HCT116 (cell line): ENCODE data around the gene POLR2H.

Experiments used
- CEBPB ChIP-seq: IDR thresholded peaks from 2 replicates; pipeline ENCODE4 v1.6.1; 2012; ENCODE audit warnings: low read depth
- ELF1 ChIP-seq: IDR thresholded peaks from 2 replicates; pipeline ENCODE4 v1.6.1; 2012; ENCODE audit warnings: low read depth, borderline replicate concordance
- EZH2 ChIP-seq: fragments of 200-600 bp; sonication (generic); IDR thresholded peaks from 2 replicates; pipeline ENCODE4 v1.6.1; 2017; ENCODE audit warnings: antibody characterized with exemption, mixed run types
- FOSL1 ChIP-seq: IDR thresholded peaks from 2 replicates; pipeline ENCODE4 v1.6.1; 2012; ENCODE audit warnings: low read depth
- JUND ChIP-seq: IDR thresholded peaks from 2 replicates; pipeline ENCODE4 v1.6.1; 2012
- MAX ChIP-seq: IDR thresholded peaks from 2 replicates; pipeline ENCODE4 v1.6.1; 2012
- POLR2A ChIP-seq: IDR thresholded peaks from 2 replicates; pipeline ENCODE4 v1.7.0; 2011; ENCODE audit warnings: borderline replicate concordance; ENCODE audit not compliant: insufficient read depth, insufficient read length; ENCODE audit errors: extremely low read depth
- POLR2AphosphoS5 ChIP-seq: IDR thresholded peaks from 2 replicates; pipeline ENCODE4 v1.6.1; 2011; ENCODE audit warnings: mild to moderate bottlenecking, low read depth, low read length, moderate library complexity
- RAD21 ChIP-seq: IDR thresholded peaks from 2 replicates; pipeline ENCODE4 v1.6.1; 2012; ENCODE audit warnings: low read depth, mild to moderate bottlenecking
- TCF7L2 ChIP-seq: IDR thresholded peaks from 2 replicates; pipeline ENCODE4 v1.7.0; 2011; ENCODE audit warnings: borderline replicate concordance, inconsistent platforms; ENCODE audit not compliant: insufficient read depth, insufficient read length; ENCODE audit errors: extremely low read depth
- YY1 ChIP-seq: IDR thresholded peaks from 2 replicates; pipeline ENCODE4 v1.6.1; 2011; ENCODE audit warnings: low read length, low read depth, moderate library complexity, mild to moderate bottlenecking; ENCODE audit not compliant: insufficient replicate concordance; ENCODE audit errors: extremely low read depth
- ZNF274 ChIP-seq: fragments of 200-500 bp; sonication (Bioruptor generic); IDR thresholded peaks from 2 replicates; pipeline ENCODE4 v1.6.1; 2014; ENCODE audit warnings: mild to moderate bottlenecking, low read depth, low read length, inconsistent platforms
- TF ChIP-seq, protein P1 (sequence below), 3 experiments: fragments of 200-600 bp in 1 of 3; sonication (generic) in 1 of 3; IDR thresholded peaks in 2 of 3; conservative IDR thresholded peaks in 1 of 3; 2 replicates each; pipeline ENCODE4 v1.5.1; 2012 to 2017; ENCODE audit warnings: low read depth in 2 of 3, low read length in 2 of 3, antibody characterized with exemption in 1 of 3, borderline replicate concordance in 1 of 3, control low read depth in 1 of 3, mild to moderate bottlenecking in 1 of 3, mixed read lengths in 1 of 3, mixed run types in 1 of 3, moderate library complexity in 1 of 3; ENCODE audit not compliant: insufficient read depth in 1 of 3

GRCh38 chr3:184337981-184338380 is 23.5 kb upstream of the POLR2H start:
- TF ChIP-seq POLR2AphosphoS5 (no peak), POLR2A (no peak), ZNF274 (no peak), YY1 (no peak), JUND (no peak), RAD21 (no peak), CEBPB (no peak), ELF1 (no peak), TCF7L2 (no peak), MAX (no peak), EZH2 (no peak), FOSL1 (no peak)
- TF ChIP-seq, protein P1, sequence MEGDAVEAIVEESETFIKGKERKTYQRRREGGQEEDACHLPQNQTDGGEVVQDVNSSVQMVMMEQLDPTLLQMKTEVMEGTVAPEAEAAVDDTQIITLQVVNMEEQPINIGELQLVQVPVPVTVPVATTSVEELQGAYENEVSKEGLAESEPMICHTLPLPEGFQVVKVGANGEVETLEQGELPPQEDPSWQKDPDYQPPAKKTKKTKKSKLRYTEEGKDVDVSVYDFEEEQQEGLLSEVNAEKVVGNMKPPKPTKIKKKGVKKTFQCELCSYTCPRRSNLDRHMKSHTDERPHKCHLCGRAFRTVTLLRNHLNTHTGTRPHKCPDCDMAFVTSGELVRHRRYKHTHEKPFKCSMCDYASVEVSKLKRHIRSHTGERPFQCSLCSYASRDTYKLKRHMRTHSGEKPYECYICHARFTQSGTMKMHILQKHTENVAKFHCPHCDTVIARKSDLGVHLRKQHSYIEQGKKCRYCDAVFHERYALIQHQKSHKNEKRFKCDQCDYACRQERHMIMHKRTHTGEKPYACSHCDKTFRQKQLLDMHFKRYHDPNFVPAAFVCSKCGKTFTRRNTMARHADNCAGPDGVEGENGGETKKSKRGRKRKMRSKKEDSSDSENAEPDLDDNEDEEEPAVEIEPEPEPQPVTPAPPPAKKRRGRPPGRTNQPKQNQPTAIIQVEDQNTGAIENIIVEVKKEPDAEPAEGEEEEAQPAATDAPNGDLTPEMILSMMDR (IDR thresholded peaks at IDR 0.05 in 2 of 3, conservative IDR thresholded peaks at IDR 0.05 in 1 of 3; ENCODE audit: borderline replicate concordance in 1 of 3, insufficient read depth in 1 of 3, low read depth in 2 of 3, low read length in 2 of 3): no peak
